Mesothelial cell of epicardium (in vitro differentiated cells): Measurements from ENCODE around the gene VASH2. TPM values are rescaled to one million over a fixed set of nuclear protein-coding genes. Genes with fewer than 3 reads are reported as not detected.
"Not testable (repeated sequence)": the region's sequence is repeated elsewhere in the genome, so short reads cannot be mapped to it uniquely, and the experiment has no call there.

Experiments
- DNase-seq, 2 experiments: peaks; one replicate each; pipeline ENCODE4 v3.0.0; 2021; ENCODE audit warnings: low spot score in 2 of 2; ENCODE audit not compliant: unreplicated experiment in 2 of 2
- H3K27ac Mint-ChIP-seq: 2 replicates; pipeline ENCODE4 v1.8.0; 2021; ENCODE audit warnings: mixed read lengths
- H3K27me3 Mint-ChIP-seq: 2 replicates; pipeline ENCODE4 v1.8.0; 2021; ENCODE audit warnings: low read depth, mixed read lengths
- H3K36me3 Mint-ChIP-seq: 2 replicates; pipeline ENCODE4 v1.8.0; 2021; ENCODE audit warnings: mixed read lengths
- H3K4me1 Mint-ChIP-seq: 2 replicates; pipeline ENCODE4 v1.8.0; 2021; ENCODE audit warnings: mixed read lengths
- H3K4me3 Mint-ChIP-seq: 2 replicates; pipeline ENCODE4 v1.8.0; 2021; ENCODE audit warnings: mild to moderate bottlenecking, moderate library complexity, mixed read lengths
- H3K9me3 Mint-ChIP-seq: 2 replicates; pipeline ENCODE4 v1.8.0; 2021; ENCODE audit warnings: mixed read lengths
- total RNA-seq: library from RNA; stranded (reverse); gene quantifications from 3 replicates; pipeline ENCODE4 v1.2.1, GENCODE V29; 2021
- TF ChIP-seq, protein P1 (sequence below): fragments of 200-600 bp; sonication (generic); IDR thresholded peaks from one replicate; pipeline ENCODE4 v1.5.0; 2021; ENCODE audit warnings: antibody characterized with exemption; ENCODE audit not compliant: unreplicated experiment

Gene VASH2
- total RNA-seq, 1 donor from 2014 or later = 43.6 TPM

DNA sequence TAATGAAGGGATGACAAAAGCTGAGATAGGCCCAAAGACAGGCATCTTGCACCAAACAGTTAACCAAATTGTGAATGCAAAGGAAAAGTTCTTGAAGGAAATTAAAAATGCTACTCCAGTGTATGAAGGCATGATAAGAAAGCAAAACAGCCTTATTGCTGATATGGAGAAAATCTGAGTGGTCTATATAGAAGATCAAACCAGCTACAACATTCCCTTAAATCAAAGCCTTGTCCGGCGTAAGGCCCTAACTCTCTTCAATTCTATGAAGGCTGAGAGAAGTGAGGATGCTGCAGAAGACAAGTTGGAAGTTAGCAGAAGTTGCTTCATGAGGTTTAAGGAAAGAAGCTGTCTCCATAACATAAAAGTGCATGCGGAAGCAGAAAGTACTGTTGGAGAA lies 69.7 kb downstream of the VASH2 start:
- no peak overlapping the region for H3K27ac Mint-ChIP-seq
- no peak overlapping the region for H3K4me3 Mint-ChIP-seq
- H3K4me1 Mint-ChIP-seq = peaks cover under 1% of the 10 kb centered on the region
- peaks cover 3% of the 10 kb centered on the region for H3K27me3 Mint-ChIP-seq
- TF ChIP-seq, protein P1, sequence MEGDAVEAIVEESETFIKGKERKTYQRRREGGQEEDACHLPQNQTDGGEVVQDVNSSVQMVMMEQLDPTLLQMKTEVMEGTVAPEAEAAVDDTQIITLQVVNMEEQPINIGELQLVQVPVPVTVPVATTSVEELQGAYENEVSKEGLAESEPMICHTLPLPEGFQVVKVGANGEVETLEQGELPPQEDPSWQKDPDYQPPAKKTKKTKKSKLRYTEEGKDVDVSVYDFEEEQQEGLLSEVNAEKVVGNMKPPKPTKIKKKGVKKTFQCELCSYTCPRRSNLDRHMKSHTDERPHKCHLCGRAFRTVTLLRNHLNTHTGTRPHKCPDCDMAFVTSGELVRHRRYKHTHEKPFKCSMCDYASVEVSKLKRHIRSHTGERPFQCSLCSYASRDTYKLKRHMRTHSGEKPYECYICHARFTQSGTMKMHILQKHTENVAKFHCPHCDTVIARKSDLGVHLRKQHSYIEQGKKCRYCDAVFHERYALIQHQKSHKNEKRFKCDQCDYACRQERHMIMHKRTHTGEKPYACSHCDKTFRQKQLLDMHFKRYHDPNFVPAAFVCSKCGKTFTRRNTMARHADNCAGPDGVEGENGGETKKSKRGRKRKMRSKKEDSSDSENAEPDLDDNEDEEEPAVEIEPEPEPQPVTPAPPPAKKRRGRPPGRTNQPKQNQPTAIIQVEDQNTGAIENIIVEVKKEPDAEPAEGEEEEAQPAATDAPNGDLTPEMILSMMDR = no peak
- H3K36me3 Mint-ChIP-seq = no peaks in the 10 kb centered on the region
- DNase-seq = no peak
- peaks cover 2% of the 10 kb centered on the region for H3K9me3 Mint-ChIP-seq

DNA sequence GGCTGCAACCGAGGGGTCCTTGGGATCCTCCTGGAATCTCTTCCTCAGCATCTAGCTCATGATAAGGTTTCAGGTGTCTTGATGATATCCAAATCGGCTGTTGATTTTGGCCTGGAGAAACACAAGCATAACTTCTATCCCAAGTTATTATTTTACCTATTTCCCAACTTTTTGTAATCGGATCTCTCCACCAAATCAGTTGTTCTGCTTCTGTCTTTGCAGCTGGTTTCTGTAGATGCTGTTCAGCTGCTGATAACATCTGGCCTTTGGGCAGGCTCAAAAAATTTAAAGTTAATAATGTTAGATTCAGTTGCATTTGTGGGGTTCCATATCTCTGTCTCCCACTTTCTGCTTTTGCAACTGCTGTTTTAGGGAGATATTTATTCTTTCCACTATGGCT lies 76.7 kb downstream of the VASH2 start:
- not testable (repeated sequence) for DNase-seq, H3K36me3 Mint-ChIP-seq, H3K27me3 Mint-ChIP-seq, H3K27ac Mint-ChIP-seq, H3K4me1 Mint-ChIP-seq, H3K4me3 Mint-ChIP-seq
- peaks cover 22% of the 10 kb centered on the region for H3K9me3 Mint-ChIP-seq

DNA sequence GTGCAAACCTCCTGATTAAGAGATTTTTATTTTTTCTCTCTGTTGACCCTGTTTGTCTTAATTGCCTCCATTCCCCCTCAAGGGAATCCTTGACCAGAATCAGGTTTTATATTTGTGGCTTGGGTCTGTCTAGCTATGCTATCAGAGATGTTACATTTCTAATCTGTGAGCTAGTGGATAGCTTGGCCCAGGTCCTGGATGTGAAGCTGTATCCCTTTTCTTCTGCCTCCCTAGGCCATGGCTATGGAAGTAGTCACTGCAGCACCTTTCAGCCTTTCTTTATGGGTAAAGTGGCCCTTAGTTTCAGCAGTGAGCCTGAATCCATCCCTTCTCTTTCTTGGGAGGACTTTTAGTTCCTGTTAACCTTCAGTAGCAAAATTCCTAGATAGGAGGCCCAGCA lies 82.3 kb downstream of the VASH2 start:
- DNase-seq = no peak
- H3K4me1 Mint-ChIP-seq = peaks cover 10% of the 10 kb centered on the region
- H3K27ac Mint-ChIP-seq = no peak overlapping the region
- H3K4me3 Mint-ChIP-seq = no peak overlapping the region
- peaks cover 4% of the 10 kb centered on the region for H3K9me3 Mint-ChIP-seq
- TF ChIP-seq, protein P1 = no peak
- peaks cover 13% of the 10 kb centered on the region for H3K27me3 Mint-ChIP-seq
- H3K36me3 Mint-ChIP-seq = no peaks in the 10 kb centered on the region

DNA sequence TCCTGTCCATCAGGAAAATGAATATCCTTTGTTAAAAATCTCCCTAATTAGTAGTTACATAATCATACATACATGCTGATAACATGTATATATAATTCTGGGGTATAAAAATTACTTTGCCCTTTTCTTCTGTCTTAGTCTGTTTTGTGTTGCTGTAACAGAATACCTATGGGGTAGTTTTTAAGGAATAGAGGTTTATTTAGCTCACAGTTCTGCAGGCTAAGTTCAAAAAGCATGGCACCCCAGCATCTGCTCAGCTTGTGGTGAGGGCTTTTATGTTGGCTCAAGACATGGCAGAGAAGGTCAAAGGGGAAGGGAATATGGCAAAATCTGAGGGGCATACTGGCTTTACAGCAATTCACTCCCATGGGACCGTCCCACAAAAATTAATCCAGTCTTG lies 84.4 kb downstream of the VASH2 start:
- H3K36me3 Mint-ChIP-seq = no peaks in the 10 kb centered on the region
- peaks cover 5% of the 10 kb centered on the region for H3K27me3 Mint-ChIP-seq
- H3K4me1 Mint-ChIP-seq = peaks cover 12% of the 10 kb centered on the region
- no peak for DNase-seq
- TF ChIP-seq, protein P1 = no peak
- H3K4me3 Mint-ChIP-seq = no peak overlapping the region
- H3K27ac Mint-ChIP-seq = no peak overlapping the region
- peaks cover 4% of the 10 kb centered on the region for H3K9me3 Mint-ChIP-seq

DNA sequence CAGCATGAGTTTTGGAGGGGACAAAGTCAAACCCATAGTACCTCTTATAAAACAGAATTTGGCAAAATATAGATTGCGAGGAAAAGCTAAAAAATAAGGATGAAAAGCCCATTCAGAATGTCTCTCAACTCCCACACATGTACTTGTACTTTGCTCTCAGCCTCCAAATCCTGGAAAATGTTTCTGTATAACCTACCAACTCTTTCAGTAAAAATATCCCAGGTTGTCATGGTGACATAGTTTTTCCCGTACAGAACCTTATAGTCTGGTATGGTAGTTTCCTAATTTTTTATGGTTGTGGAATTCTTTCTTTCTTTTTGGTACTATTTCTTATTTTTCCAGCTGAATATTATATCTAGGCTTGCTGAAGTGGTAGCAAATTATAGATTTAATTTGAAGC lies 85.2 kb downstream of the VASH2 start:
- Mint-ChIP-seq H3K27ac (no peak overlapping the region), H3K27me3 (peaks cover 5% of the 10 kb centered on the region), H3K4me1 (peaks cover 16% of the 10 kb centered on the region), H3K9me3 (peaks cover 4% of the 10 kb centered on the region), H3K4me3 (no peak overlapping the region), H3K36me3 (no peaks in the 10 kb centered on the region)
- no peak for DNase-seq
- TF ChIP-seq, protein P1 = no peak

Other genes with a start within 250 kb of the VASH2 start
- 26.1 to 29.0 TPM (median 26.6 TPM) in 3 replicates for gene NSL1, start 158.8 kb upstream of the VASH2 start, total RNA-seq
- gene TATDN3, start 158.6 kb upstream of the VASH2 start, total RNA-seq = 11.3 to 15.1 TPM (median 14.3 TPM) in 3 replicates
- gene SPATA45, start 102.9 kb upstream of the VASH2 start, total RNA-seq = 0.65 to 0.78 TPM in 2 of 3 replicates, not detected in the other
- 19.8 to 23.1 TPM (median 21.2 TPM) in 3 replicates for gene FLVCR1, start 92.3 kb upstream of the VASH2 start, total RNA-seq
- gene ANGEL2, start 65.3 kb downstream of the VASH2 start, total RNA-seq = 44.7 to 47.4 TPM (median 45.2 TPM) in 3 replicates
- 27.9 to 28.5 TPM (median 28.4 TPM) in 3 replicates for gene RPS6KC1, start 100.7 kb downstream of the VASH2 start, total RNA-seq